ENCODE data around the gene OSBPL6. TPM values are rescaled to one million over a fixed set of nuclear protein-coding genes. Genes with fewer than 3 reads are reported as not detected.

OSBPL6 gene
- total and polyA plus RNA-seq, 9 of the 15 experiments (the other 6 are each of a cell fraction or from before 2014, with no cell fraction given), result 3.4 to 12.7 (median 9.3) TPM

- intact Hi-C loops (cut with micrococcal nuclease) (loop anchor here (5.0 kb wide), 1 partner anchor 119 kb away; no protein-coding TSS in a partner anchor), in situ Hi-C loops (cut with MboI) (no loop called here)
- CTCF ChIA-PET (ENCODE audit: low intra/inter-chr PET ratio), result no interaction called here
- H3K79me2 ChIP-seq (ENCODE audit: control insufficient read depth, insufficient read depth, low read length), result no peaks in the 10 kb centered on the region
- WGBS (ENCODE audit: insufficient coverage, low coverage, missing lambda C conversion rate), result 26% methylated on average over 3 of the region's 3 CpGs
- no peak overlapping the region for H3K4me2 ChIP-seq (ENCODE audit: insufficient read depth, low read length)
- H2AFZ ChIP-seq (ENCODE audit: low read depth, low read length), result peak overlapping the region; percentile 48
- H3K9ac ChIP-seq (ENCODE audit: insufficient read depth in 1 of 2, low read depth in 2 of 2, low read length in 2 of 2), result no peak overlapping the region
- H3K9me3 ChIP-seq (replicated peaks; ENCODE audit: control insufficient read depth, insufficient read depth, low read depth, low read length), result no peaks in the 10 kb centered on the region
- DNase-seq (ENCODE audit: extremely low read depth in 1 of 4, low spot score in 3 of 4) (no peak), ATAC-seq (no peak), FAIRE-seq (no peak)
- H3K27ac ChIP-seq (ENCODE audit: extremely low read depth, low read depth, low read length), result no peak overlapping the region
- TF ChIP-seq HNRNPH1 (optimal IDR thresholded peaks at IDR 0.05; ENCODE audit: low read depth, low read length) (no peak), NFIC (IDR thresholded peaks at IDR 0.05) (no peak), RREB1 (CRISPR knock-in tag; IDR thresholded peaks at IDR 0.05) (0 out of 2 replicates have a peak, but pooled peaks have one; percentile 16), CREB1 (IDR thresholded peaks at IDR 0.05) (no peak), CREB1 (CRISPR knock-in tag; IDR thresholded peaks at IDR 0.05) (no peak), ZNF699 (CRISPR knock-in tag; IDR thresholded peaks at IDR 0.05; ENCODE audit: insufficient replicate concordance) (no peak), POLR2AphosphoS2 (IDR thresholded peaks at IDR 0.05; ENCODE audit: low read length) (no peak)
- H3K27me3 ChIP-seq (ENCODE audit: control insufficient read depth in 2 of 2, insufficient read depth in 2 of 2, low read length in 2 of 2), result no peaks in the 10 kb centered on the region
- H3K36me3 ChIP-seq (ENCODE audit: control insufficient read depth, insufficient read depth, low read length), result no peaks in the 10 kb centered on the region
- H4K20me1 ChIP-seq (replicated peaks; ENCODE audit: control insufficient read depth, insufficient read depth, low read length), result no peaks in the 10 kb centered on the region
- H3K9me1 ChIP-seq (ENCODE audit: control insufficient read depth, insufficient read depth, low read length), result no peaks in the 10 kb centered on the region
- POLR2A ChIA-PET, result interaction anchor here (1.9 to 5.0 kb wide), 2 partner anchors 9 to 10 kb away, joined by 9 to 41 read pairs; no protein-coding TSS in a partner anchor
- H3K4me3 ChIP-seq, result no peak overlapping the region
- H3K4me1 ChIP-seq (replicated peaks in 1 of 2; ENCODE audit: control insufficient read depth in 2 of 2, insufficient read depth in 2 of 2, low read length in 2 of 2), result peaks cover 3 to 30% of the 10 kb centered on the region in 2 experiments; a peak in 4 of 5 replicates
- BruUV-seq (replicated peaks), result no TSS peak
These were observed 209.5 kb downstream of the OSBPL6 start for GRCh38 chr2:178403671-178404306.
